Endothelial cell of umbilical vein (primary cell): Measurements from ENCODE around the gene LYRM4. TPM values are rescaled to one million over a fixed set of nuclear protein-coding genes. Genes with fewer than 3 reads are reported as not detected.

Experiments
- BruUV-seq: library from RNA; stranded (reverse); fragments of 400-500 nt; replicated peaks from 2 replicates; lab custom pipeline; 2021; lab: Mats Ljungman, UMichigan
- CTCF ChIA-PET: fragments of 300-600, 350-600 bp; sonication (Branson Sonifier 250); formaldehyde crosslinking; loops from one replicate; lab custom pipeline; 2021; ENCODE audit warnings: antibody characterized with exemption, inconsistent platforms; lab: Charles Lee
- POLR2A ChIA-PET: fragments of 300-600, 350-600 bp; sonication (Branson Sonifier 250); formaldehyde crosslinking; loops from one replicate; lab custom pipeline; 2021; ENCODE audit warnings: antibody characterized with exemption, inconsistent platforms; lab: Charles Lee
- DNase-seq: peaks from one replicate; pipeline ENCODE4 v3.0.0-alpha.2; 2011; ENCODE audit warnings: low read depth, low spot score
- FAIRE-seq: peaks from 2 replicates; lab custom pipeline; 2011; peaks lifted over from hg19 to GRCh38; lab: Jason Lieb, UNC
- H2AFZ ChIP-seq: 2 replicates; pipeline ENCODE4 v1.6.0; 2012; ENCODE audit warnings: low read depth, low read length, control low read depth, inconsistent platforms
- H3K27ac ChIP-seq: 2 replicates; pipeline ENCODE4 v1.5.1; 2011; ENCODE audit warnings: low read depth, mild to moderate bottlenecking, control low read depth, low read length, moderate library complexity; ENCODE audit not compliant: insufficient read depth
- H3K27me3 ChIP-seq, 2 experiments: 2 replicates each; pipeline versions ENCODE4 v1.6.0 to v1.6.1; 2011; ENCODE audit warnings: low read length in 2 of 2, mixed read lengths in 1 of 2; ENCODE audit not compliant: control insufficient read depth in 2 of 2, insufficient read depth in 2 of 2
- H3K36me3 ChIP-seq, 2 experiments: 2 replicates in 1 of 2; 3 replicates in 1 of 2; pipeline ENCODE4 v1.5.1; 2011; ENCODE audit warnings: low read length in 2 of 2, mild to moderate bottlenecking in 1 of 2, moderate library complexity in 1 of 2; ENCODE audit not compliant: control insufficient read depth in 2 of 2, insufficient read depth in 2 of 2; ENCODE audit errors: extremely low read depth in 1 of 2
- H3K4me1 ChIP-seq: 3 replicates; pipeline ENCODE4 v1.5.1; 2011; ENCODE audit warnings: mild to moderate bottlenecking, low read length; ENCODE audit not compliant: control insufficient read depth, insufficient read depth; ENCODE audit errors: extremely low read depth
- H3K4me2 ChIP-seq: 2 replicates; pipeline ENCODE4 v1.6.1; 2011; ENCODE audit warnings: low read length, control low read depth, mixed read lengths; ENCODE audit not compliant: insufficient read depth
- H3K4me3 ChIP-seq, 3 experiments: fragments of 200-600 bp in 1 of 3; sonication (generic), shearing (Covaris generic) in 1 of 3; replicated peaks in 1 of 3; 2 replicates each; pipeline ENCODE4 v1.5.1; 2011 to 2016; ENCODE audit warnings: control low read depth in 3 of 3, low read length in 3 of 3, mild to moderate bottlenecking in 2 of 3, inconsistent platforms in 1 of 3, low read depth in 1 of 3, moderate library complexity in 1 of 3; ENCODE audit not compliant: insufficient read depth in 1 of 3
- H3K79me2 ChIP-seq: 2 replicates; pipeline ENCODE4 v1.6.0; 2012; ENCODE audit warnings: low read length, inconsistent platforms; ENCODE audit not compliant: control insufficient read depth, insufficient read depth
- H3K9ac ChIP-seq: replicated peaks from 2 replicates; pipeline ENCODE3; 2011; ENCODE audit warnings: low read length, control low read depth; ENCODE audit not compliant: insufficient read depth; ENCODE audit errors: extremely low read depth
- H3K9me1 ChIP-seq: replicated peaks from 3 replicates; pipeline ENCODE4 v1.6.0; 2011; ENCODE audit warnings: mild to moderate bottlenecking, low read length; ENCODE audit not compliant: control insufficient read depth, insufficient read depth; ENCODE audit errors: extremely low read depth
- H3K9me3 ChIP-seq: replicated peaks from 2 replicates; pipeline ENCODE4 v1.5.1; 2012; ENCODE audit warnings: low read length, inconsistent platforms; ENCODE audit not compliant: control insufficient read depth, insufficient read depth
- H4K20me1 ChIP-seq: replicated peaks from 2 replicates; pipeline ENCODE3; 2011; ENCODE audit warnings: mild to moderate bottlenecking, low read length; ENCODE audit not compliant: control insufficient read depth, insufficient read depth; ENCODE audit errors: extremely low read depth
- EZH2 ChIP-seq: IDR thresholded peaks from 2 replicates; pipeline ENCODE4 v1.6.1; 2012; ENCODE audit warnings: borderline replicate concordance, low read depth, mild to moderate bottlenecking, moderate library complexity, low read length, inconsistent platforms; ENCODE audit not compliant: severe bottlenecking
- FOS ChIP-seq: IDR thresholded peaks from 2 replicates; pipeline ENCODE4 v1.6.1; 2011; ENCODE audit warnings: mild to moderate bottlenecking, low read length, moderate library complexity, borderline replicate concordance; ENCODE audit not compliant: insufficient read depth
- GATA2 ChIP-seq: IDR thresholded peaks from 2 replicates; pipeline ENCODE4 v1.7.0; 2011; ENCODE audit warnings: low read depth, mild to moderate bottlenecking, moderate library complexity, mixed read lengths, low read length; ENCODE audit not compliant: insufficient read length, insufficient read depth
- JUN ChIP-seq: IDR thresholded peaks from 2 replicates; pipeline ENCODE4 v1.6.1; 2011; ENCODE audit warnings: borderline replicate concordance, low read depth; ENCODE audit not compliant: insufficient read length, insufficient read depth
- MYC ChIP-seq: IDR thresholded peaks from one replicate; pipeline ENCODE4 v1.6.1; 2011; ENCODE audit warnings: mild to moderate bottlenecking, low read depth, low read length
- POLR2A ChIP-seq: IDR thresholded peaks from 2 replicates; pipeline ENCODE4 v1.6.1; 2012; ENCODE audit warnings: low read depth, mild to moderate bottlenecking, control low read depth, low read length
- POLR2AphosphoS5 ChIP-seq: IDR thresholded peaks from 2 replicates; pipeline ENCODE4 v1.6.1; 2012; ENCODE audit warnings: low read depth, mild to moderate bottlenecking, control low read depth, low read length, moderate library complexity; ENCODE audit not compliant: insufficient read depth
- dilution Hi-C: fragments of 300-500 bp; cut with MboI; formaldehyde crosslinking; loops from one replicate; pipeline ENCODE4 v1.15.0; 2019; ENCODE audit warnings: low sequenced_read_pairs; ENCODE audit not compliant: extremely low pct_ligation_motif_present
- intact Hi-C: fragments of 100-400 bp; cut with micrococcal nuclease; formaldehyde crosslinking; loops from one replicate; pipeline ENCODE4 v1.10.0; 2022
- polyA plus RNA-seq, 4 experiments: library from polyadenylated mRNA; depleted of rRNA in 3 of 4; stranded (reverse) in 3 of 4; unstranded in 1 of 4; fragments of >200 nt; gene quantifications; 2 replicates each; pipeline versions ENCODE4 v1.2.1 to v1.2.3, GENCODE V29; 2011 to 2012; ENCODE audit warnings: missing spikeins in 1 of 4
- total RNA-seq: library from RNA; stranded (reverse); gene quantifications from 2 replicates; pipeline ENCODE4 v1.2.3, GENCODE V29; 2021
- TF ChIP-seq, protein P1 (sequence below): IDR thresholded peaks from 2 replicates; pipeline ENCODE4 v1.6.1; 2011; ENCODE audit not compliant: insufficient read depth, insufficient read length
- TF ChIP-seq, protein P2 (sequence below), 2 donors: IDR thresholded peaks; 1 replicate in 1 of 2; 2 replicates in 1 of 2; pipeline ENCODE4 v1.5.1; 2011; ENCODE audit warnings: low read length in 2 of 2, mild to moderate bottlenecking in 2 of 2, moderate library complexity in 2 of 2, control low read depth in 1 of 2, inconsistent platforms in 1 of 2, low read depth in 1 of 2; ENCODE audit not compliant: insufficient read depth in 1 of 2; ENCODE audit errors: extremely low read depth in 1 of 2

The LYRM4 gene
- total and polyA plus RNA-seq, 2 donors (not counting 3 experiments of a cell fraction or from before 2014, with no cell fraction given) = 39.5 to 44.0 TPM

DNA sequence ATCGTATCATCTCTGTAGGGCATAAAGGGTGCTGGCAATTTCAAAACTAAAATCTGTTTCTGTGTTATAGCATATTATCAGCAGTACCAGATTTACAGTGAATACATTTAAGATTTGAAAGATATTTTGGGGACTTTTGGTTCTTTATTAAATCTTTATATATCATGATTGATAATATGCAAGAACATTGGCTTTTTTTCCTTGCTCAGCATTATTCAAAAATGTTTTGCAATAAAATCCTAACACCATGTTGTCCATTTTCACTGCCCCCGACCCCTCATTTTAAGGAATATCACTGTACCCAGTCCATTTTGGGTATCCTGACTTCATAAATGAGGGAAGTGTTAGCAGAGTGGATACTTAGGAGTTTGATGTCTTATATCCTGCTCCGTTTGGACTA, 16.8 kb upstream of the LYRM4 start:
- TF ChIP-seq POLR2AphosphoS5 (no peak), POLR2A (no peak), JUN (no peak)
- ChIA-PET POLR2A (no interaction called here), CTCF (interaction anchor here (1.5 kb wide), 1 partner anchor 10 kb away, joined by 6 read pairs; no protein-coding TSS in a partner anchor)
- H3K9me1 ChIP-seq = no peaks in the 10 kb centered on the region
- no peaks in the 10 kb centered on the region for H3K36me3 ChIP-seq
- no peak for DNase-seq
- dilution Hi-C loops = no loop called here
- no peaks in the 10 kb centered on the region for H4K20me1 ChIP-seq
- FAIRE-seq = no peak
- intact Hi-C loops = no loop called here
- no peaks in the 10 kb centered on the region for H3K4me1 ChIP-seq
- no peak overlapping the region for H3K4me2 ChIP-seq
- H3K27ac ChIP-seq = no peak overlapping the region
- no peak overlapping the region for H3K4me3 ChIP-seq
- H2AFZ ChIP-seq = no peak overlapping the region
- H3K79me2 ChIP-seq = no peaks in the 10 kb centered on the region
- no peaks in the 10 kb centered on the region for H3K9me3 ChIP-seq
- H3K27me3 ChIP-seq = no peaks in the 10 kb centered on the region
- H3K9ac ChIP-seq = no peak overlapping the region
- no TSS peak for BruUV-seq

DNA sequence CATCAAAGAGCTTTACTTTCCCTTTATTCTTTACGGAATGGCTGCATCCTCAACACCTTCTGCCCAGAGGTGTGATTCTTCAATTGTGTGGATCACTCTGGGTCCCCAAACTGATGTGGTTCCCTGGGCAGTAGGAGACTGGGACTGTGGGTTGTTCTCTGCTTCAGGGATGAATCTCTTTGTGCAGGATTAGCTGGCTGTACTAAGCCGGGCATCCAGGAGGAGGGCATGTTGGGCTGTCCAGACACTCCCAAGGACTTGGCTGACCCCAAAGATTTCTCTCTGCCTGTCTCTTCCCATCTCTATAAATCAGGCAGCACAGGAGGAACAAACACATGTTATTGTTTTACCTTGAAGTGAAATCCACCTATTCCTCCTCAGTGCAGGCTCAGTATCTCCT, 15.8 kb upstream of the LYRM4 start:
- ChIA-PET CTCF (interaction anchor here (1.5 to 1.9 kb wide), 2 partner anchors 11 to 133 kb away, joined by 6 to 9 read pairs; no protein-coding TSS in a partner anchor), POLR2A (no interaction called here)
- Histone ChIP-seq H3K36me3 (no peaks in the 10 kb centered on the region), H3K27ac (no peak overlapping the region), H3K4me1 (no peaks in the 10 kb centered on the region), H3K4me2 (no peak overlapping the region), H4K20me1 (no peaks in the 10 kb centered on the region), H3K27me3 (no peaks in the 10 kb centered on the region), H3K9ac (no peak overlapping the region), H2AFZ (no peak overlapping the region), H3K9me1 (no peaks in the 10 kb centered on the region), H3K9me3 (no peaks in the 10 kb centered on the region), H3K4me3 (no peak overlapping the region), H3K79me2 (no peaks in the 10 kb centered on the region)
- DNase-seq = no peak
- no peak for FAIRE-seq
- no TSS peak for BruUV-seq
- TF ChIP-seq EZH2 (no peak), MYC (no peak), JUN (no peak), GATA2 (no peak), POLR2A (no peak), FOS (no peak), POLR2AphosphoS5 (no peak)
- TF ChIP-seq, protein P1, sequence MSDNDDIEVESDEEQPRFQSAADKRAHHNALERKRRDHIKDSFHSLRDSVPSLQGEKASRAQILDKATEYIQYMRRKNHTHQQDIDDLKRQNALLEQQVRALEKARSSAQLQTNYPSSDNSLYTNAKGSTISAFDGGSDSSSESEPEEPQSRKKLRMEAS = no peak
- TF ChIP-seq, protein P2, sequence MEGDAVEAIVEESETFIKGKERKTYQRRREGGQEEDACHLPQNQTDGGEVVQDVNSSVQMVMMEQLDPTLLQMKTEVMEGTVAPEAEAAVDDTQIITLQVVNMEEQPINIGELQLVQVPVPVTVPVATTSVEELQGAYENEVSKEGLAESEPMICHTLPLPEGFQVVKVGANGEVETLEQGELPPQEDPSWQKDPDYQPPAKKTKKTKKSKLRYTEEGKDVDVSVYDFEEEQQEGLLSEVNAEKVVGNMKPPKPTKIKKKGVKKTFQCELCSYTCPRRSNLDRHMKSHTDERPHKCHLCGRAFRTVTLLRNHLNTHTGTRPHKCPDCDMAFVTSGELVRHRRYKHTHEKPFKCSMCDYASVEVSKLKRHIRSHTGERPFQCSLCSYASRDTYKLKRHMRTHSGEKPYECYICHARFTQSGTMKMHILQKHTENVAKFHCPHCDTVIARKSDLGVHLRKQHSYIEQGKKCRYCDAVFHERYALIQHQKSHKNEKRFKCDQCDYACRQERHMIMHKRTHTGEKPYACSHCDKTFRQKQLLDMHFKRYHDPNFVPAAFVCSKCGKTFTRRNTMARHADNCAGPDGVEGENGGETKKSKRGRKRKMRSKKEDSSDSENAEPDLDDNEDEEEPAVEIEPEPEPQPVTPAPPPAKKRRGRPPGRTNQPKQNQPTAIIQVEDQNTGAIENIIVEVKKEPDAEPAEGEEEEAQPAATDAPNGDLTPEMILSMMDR (IDR thresholded peaks at IDR 0.05; ENCODE audit: extremely low read depth in 1 of 2, insufficient read depth in 1 of 2, low read depth in 1 of 2, low read length in 2 of 2) = no peak
- intact Hi-C loops (no loop called here), dilution Hi-C loops (no loop called here)
